K562 (cell line): ENCODE data around the gene STXBP5L. TPM values are rescaled to one million over a fixed set of nuclear protein-coding genes. Genes with fewer than 3 reads are reported as not detected.

Experiments used
- C11orf30 ChIP-seq: fragments of 450-650 bp; IDR thresholded peaks from 2 replicates; pipeline ENCODE4 v1.6.1; 2016; ENCODE audit warnings: low read depth, mild to moderate bottlenecking
- CREM ChIP-seq: IDR thresholded peaks from 2 replicates; pipeline ENCODE4 v1.6.1; 2014; ENCODE audit warnings: antibody characterized with exemption, low read depth
- HNRNPLL ChIP-seq: fragments of 200-400 bp; formaldehyde crosslinking; IDR thresholded peaks from 2 replicates; pipeline ENCODE4 v1.6.1; 2017; ENCODE audit warnings: low read length, low read depth, mild to moderate bottlenecking; ENCODE audit not compliant: poor library complexity, severe bottlenecking
- ILF3 ChIP-seq: fragments of 450-650 bp; IDR thresholded peaks from 2 replicates; pipeline ENCODE4 v1.6.1; 2018; ENCODE audit warnings: antibody characterized with exemption, mild to moderate bottlenecking, moderate library complexity, borderline replicate concordance
- KDM1A ChIP-seq, 2 experiments: fragments of 450-650 bp; IDR thresholded peaks; 2 replicates each; pipeline ENCODE4 v1.6.1; 2016; ENCODE audit warnings: mild to moderate bottlenecking in 2 of 2
- POLR2AphosphoS5 ChIP-seq: IDR thresholded peaks from 2 replicates; pipeline ENCODE4 v1.6.1; 2011; ENCODE audit warnings: mild to moderate bottlenecking, low read depth, low read length, moderate library complexity; ENCODE audit not compliant: control insufficient read depth, insufficient read depth
- SMAD4 ChIP-seq: fragments of 250-450 bp; sonication (Bioruptor Pico); conservative IDR thresholded peaks from 2 replicates; pipeline ENCODE4 v1.8.0; 2021; ENCODE audit warnings: inconsistent platforms, mild to moderate bottlenecking, moderate library complexity
- SMARCC2 ChIP-seq: fragments of 450-650 bp; IDR thresholded peaks from 2 replicates; pipeline ENCODE4 v1.6.1; 2017; ENCODE audit warnings: antibody characterized with exemption, moderate library complexity, mild to moderate bottlenecking, low read depth
- STAT5A ChIP-seq: IDR thresholded peaks from 2 replicates; pipeline ENCODE4 v1.6.1; 2012; ENCODE audit warnings: low read length, inconsistent platforms, borderline replicate concordance
- TAL1 ChIP-seq: fragments of 450-650 bp; IDR thresholded peaks from 2 replicates; pipeline ENCODE4 v1.6.1; 2016; ENCODE audit warnings: mild to moderate bottlenecking
- ZNF609 ChIP-seq: sonication (generic); formaldehyde crosslinking; IDR thresholded peaks from 2 replicates; pipeline ENCODE4 v1.8.1; 2023; ENCODE audit warnings: missing genetic modification reagents, mild to moderate bottlenecking, borderline replicate concordance
- ZNF79 ChIP-seq: fragments of 250-450 bp; sonication (Bioruptor Pico); IDR thresholded peaks from 2 replicates; pipeline ENCODE4 v1.4.0; 2020; ENCODE audit warnings: low read depth, mild to moderate bottlenecking, moderate library complexity
- polyA plus RNA-seq, 8 experiments: library from polyadenylated mRNA; depleted of rRNA in 4 of 8; stranded (reverse) in 5 of 8; unstranded in 3 of 8; fragments of >200 nt; fragmentation: Nextera tagmentation in 2 of 8; fragmentation: Illumina TruSeq in 1 of 8; extraction: Ambion mirVana in 2 of 8; extraction: Trizol in 1 of 8; gene quantifications; 2 replicates each; pipeline versions ENCODE4 v1.2.1 to v1.2.3, GENCODE V29; 2011 to 2014; ENCODE audit warnings: inconsistent platforms in 1 of 8, missing spikeins in 1 of 8
- total RNA-seq, 7 experiments: library from RNA; depleted of rRNA in 6 of 7; stranded (reverse); fragments of >200 nt in 6 of 7; fragmentation: Illumina TruSeq in 2 of 7; extraction: Trizol in 2 of 7; gene quantifications; 2 replicates each; pipeline versions ENCODE4 v1.2.1 to v1.2.3, GENCODE V29; 2011 to 2021; ENCODE audit warnings: low replicate concordance in 1 of 7
- TF ChIP-seq, protein P1 (sequence below), 3 experiments: IDR thresholded peaks in 2 of 3; conservative IDR thresholded peaks in 1 of 3; 2 replicates each; pipeline ENCODE4 v1.5.1; 2011 to 2012; ENCODE audit warnings: low read length in 3 of 3, mild to moderate bottlenecking in 3 of 3, control low read depth in 2 of 3, improper control_type of control experiment in 1 of 3, inconsistent platforms in 1 of 3, low read depth in 1 of 3, mixed read lengths in 1 of 3, moderate library complexity in 1 of 3; ENCODE audit not compliant: insufficient read depth in 2 of 3
- TF ChIP-seq, protein P2 (sequence below): sonication (generic); formaldehyde crosslinking; IDR thresholded peaks from 2 replicates; pipeline ENCODE4 v1.9.0; 2022; ENCODE audit warnings: mild to moderate bottlenecking, missing genetic modification reagents
- TF ChIP-seq, protein P3 (sequence below), 2 experiments: fragments of 450-650 bp; conservative IDR thresholded peaks; 2 replicates each; pipeline ENCODE4 v1.6.1; 2017; ENCODE audit warnings: mild to moderate bottlenecking in 2 of 2, moderate library complexity in 2 of 2
- TF ChIP-seq, protein P4 (sequence below): fragments of 250-450 bp; sonication (Bioruptor Pico); IDR thresholded peaks from 2 replicates; pipeline ENCODE4 v1.4.0; 2020; ENCODE audit warnings: mild to moderate bottlenecking

Gene STXBP5L
- total and polyA plus RNA-seq, 9 of the 15 experiments (the other 6 are each of a cell fraction or from before 2014, with no cell fraction given) = 0.03 to 0.04 (median 0.03) TPM; not detected in 6

DNA sequence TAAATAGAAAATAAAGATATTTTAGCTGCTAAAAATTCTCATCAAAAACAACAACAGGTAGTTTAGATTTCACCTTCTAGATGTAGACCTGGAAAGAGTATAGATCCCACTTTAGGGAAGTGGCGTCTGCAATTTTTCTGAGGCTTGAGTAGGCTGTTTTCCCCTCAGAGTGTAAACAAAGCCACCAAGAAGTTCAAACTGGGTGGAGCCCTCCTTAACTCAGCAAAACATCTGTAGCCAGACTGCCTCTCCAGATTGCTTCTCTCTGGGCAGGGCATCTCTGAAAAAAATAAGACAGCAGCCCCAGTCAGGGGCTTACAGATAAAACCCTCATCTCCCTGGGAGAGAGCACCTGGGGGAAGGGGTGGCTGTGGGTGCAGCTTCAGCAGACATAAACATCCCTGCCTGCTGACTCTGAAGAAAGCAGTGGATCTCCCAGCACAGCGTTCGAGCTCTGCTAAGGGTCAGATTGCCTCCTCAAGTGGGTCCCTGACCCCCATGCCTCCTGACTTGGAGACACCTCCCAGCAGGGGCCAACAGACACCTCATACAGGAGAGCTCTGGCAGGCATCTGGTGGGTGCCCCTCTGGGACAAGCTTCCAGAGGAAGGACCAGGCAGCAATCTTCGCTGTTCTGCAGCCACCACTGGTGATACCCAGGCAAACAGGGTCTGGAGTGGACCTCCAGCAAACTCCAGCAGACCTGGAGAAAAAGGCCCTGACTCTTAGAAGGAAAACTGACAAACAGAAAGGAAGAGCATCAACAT is 259.6 kb downstream of the STXBP5L start (continued):
- TF ChIP-seq HNRNPLL = no peak
- TF ChIP-seq, protein P1, sequence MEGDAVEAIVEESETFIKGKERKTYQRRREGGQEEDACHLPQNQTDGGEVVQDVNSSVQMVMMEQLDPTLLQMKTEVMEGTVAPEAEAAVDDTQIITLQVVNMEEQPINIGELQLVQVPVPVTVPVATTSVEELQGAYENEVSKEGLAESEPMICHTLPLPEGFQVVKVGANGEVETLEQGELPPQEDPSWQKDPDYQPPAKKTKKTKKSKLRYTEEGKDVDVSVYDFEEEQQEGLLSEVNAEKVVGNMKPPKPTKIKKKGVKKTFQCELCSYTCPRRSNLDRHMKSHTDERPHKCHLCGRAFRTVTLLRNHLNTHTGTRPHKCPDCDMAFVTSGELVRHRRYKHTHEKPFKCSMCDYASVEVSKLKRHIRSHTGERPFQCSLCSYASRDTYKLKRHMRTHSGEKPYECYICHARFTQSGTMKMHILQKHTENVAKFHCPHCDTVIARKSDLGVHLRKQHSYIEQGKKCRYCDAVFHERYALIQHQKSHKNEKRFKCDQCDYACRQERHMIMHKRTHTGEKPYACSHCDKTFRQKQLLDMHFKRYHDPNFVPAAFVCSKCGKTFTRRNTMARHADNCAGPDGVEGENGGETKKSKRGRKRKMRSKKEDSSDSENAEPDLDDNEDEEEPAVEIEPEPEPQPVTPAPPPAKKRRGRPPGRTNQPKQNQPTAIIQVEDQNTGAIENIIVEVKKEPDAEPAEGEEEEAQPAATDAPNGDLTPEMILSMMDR (IDR thresholded peaks at IDR 0.05 in 2 of 3, conservative IDR thresholded peaks at IDR 0.05 in 1 of 3; ENCODE audit: insufficient read depth in 2 of 3, low read depth in 1 of 3, low read length in 3 of 3) = no peak
- peak; percentile 75 to 82 for TF ChIP-seq KDM1A (IDR thresholded peaks at IDR 0.05)
- TF ChIP-seq STAT5A = peak; percentile 43; the same call in 1 of the 2 replicates
- TF ChIP-seq, protein P2, sequence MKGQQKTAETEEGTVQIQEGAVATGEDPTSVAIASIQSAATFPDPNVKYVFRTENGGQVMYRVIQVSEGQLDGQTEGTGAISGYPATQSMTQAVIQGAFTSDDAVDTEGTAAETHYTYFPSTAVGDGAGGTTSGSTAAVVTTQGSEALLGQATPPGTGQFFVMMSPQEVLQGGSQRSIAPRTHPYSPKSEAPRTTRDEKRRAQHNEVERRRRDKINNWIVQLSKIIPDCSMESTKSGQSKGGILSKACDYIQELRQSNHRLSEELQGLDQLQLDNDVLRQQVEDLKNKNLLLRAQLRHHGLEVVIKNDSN (CRISPR knock-in tag) = no peak
- TF ChIP-seq, protein P3, sequence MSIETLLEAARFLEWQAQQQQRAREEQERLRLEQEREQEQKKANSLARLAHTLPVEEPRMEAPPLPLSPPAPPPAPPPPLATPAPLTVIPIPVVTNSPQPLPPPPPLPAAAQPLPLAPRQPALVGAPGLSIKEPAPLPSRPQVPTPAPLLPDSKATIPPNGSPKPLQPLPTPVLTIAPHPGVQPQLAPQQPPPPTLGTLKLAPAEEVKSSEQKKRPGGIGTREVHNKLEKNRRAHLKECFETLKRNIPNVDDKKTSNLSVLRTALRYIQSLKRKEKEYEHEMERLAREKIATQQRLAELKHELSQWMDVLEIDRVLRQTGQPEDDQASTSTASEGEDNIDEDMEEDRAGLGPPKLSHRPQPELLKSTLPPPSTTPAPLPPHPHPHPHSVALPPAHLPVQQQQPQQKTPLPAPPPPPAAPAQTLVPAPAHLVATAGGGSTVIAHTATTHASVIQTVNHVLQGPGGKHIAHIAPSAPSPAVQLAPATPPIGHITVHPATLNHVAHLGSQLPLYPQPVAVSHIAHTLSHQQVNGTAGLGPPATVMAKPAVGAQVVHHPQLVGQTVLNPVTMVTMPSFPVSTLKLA (conservative IDR thresholded peaks at IDR 0.05) = no peak
- TF ChIP-seq TAL1 = peak; percentile 88
- TF ChIP-seq, protein P4, sequence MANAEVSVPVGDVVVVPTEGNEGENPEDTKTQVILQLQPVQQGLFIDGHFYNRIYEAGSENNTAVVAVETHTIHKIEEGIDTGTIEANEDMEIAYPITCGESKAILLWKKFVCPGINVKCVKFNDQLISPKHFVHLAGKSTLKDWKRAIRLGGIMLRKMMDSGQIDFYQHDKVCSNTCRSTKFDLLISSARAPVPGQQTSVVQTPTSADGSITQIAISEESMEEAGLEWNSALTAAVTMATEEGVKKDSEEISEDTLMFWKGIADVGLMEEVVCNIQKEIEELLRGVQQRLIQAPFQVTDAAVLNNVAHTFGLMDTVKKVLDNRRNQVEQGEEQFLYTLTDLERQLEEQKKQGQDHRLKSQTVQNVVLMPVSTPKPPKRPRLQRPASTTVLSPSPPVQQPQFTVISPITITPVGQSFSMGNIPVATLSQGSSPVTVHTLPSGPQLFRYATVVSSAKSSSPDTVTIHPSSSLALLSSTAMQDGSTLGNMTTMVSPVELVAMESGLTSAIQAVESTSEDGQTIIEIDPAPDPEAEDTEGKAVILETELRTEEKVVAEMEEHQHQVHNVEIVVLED (CRISPR knock-in tag) = no peak
- TF ChIP-seq POLR2AphosphoS5 = peak; percentile 73
- TF ChIP-seq CREM = no peak
- TF ChIP-seq ZNF609 = no peak
- no peak; the same call in 1 of the 2 replicates for TF ChIP-seq SMAD4 (CRISPR knock-in tag)
- no peak for TF ChIP-seq ILF3
- no peak for TF ChIP-seq C11orf30
- TF ChIP-seq SMARCC2 = no peak
- TF ChIP-seq ZNF79 (CRISPR knock-in tag) = no peak
